Endometrial microvascular endothelial cells (primary cell): ENCODE results near the gene MAP2K5. TPM values are rescaled to one million over a fixed set of nuclear protein-coding genes. Genes with fewer than 3 reads are reported as not detected.

Experiments
- in situ Hi-C: cut with HindIII; loops from 2 replicates; pipeline ENCODE4 v1.10.0; 2017; ENCODE audit warnings: low sequenced_read_pairs, low pct_unique_long_range_greater_than_20kb; ENCODE audit errors: inconsistent ontology term
- total RNA-seq: library from RNA; depleted of rRNA; stranded (reverse); fragments of >200 nt; gene quantifications from one replicate; pipeline ENCODE4 v1.2.3, GENCODE V29; 2015; ENCODE audit errors: inconsistent ontology term

The MAP2K5 gene
- total RNA-seq, 1 donor from 2014 or later = 6.2 TPM

GRCh38 chr15:67732671-67733374 is 190.3 kb downstream of the MAP2K5 start:
- in situ Hi-C loops = no loop called here

GRCh38 chr15:67735896-67736295 is 193.4 kb downstream of the MAP2K5 start:
- in situ Hi-C loops = no loop called here

DNA sequence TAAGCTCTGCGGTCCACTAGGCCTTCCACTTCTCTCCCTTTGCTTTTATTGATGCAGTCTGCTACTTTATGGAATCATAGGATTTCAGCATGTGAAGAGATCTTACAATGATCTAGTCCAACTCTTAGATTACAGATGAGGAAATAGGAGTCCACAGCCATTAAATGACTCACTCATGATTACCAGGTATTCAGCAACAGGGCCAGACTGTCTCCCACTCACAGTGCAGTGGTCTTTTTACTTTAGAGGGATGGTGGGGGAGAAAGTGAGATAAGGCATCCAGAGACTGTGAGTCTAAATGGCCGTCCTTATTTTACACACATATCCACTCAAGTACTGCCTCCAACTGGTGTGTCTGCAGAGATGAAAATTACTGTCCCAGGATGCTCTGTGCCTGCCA is 194.3 kb downstream of the MAP2K5 start:
- in situ Hi-C loops = no loop called here

GRCh38 chr15:67738056-67738455 is 195.6 kb downstream of the MAP2K5 start:
- in situ Hi-C loops = no loop called here

DNA sequence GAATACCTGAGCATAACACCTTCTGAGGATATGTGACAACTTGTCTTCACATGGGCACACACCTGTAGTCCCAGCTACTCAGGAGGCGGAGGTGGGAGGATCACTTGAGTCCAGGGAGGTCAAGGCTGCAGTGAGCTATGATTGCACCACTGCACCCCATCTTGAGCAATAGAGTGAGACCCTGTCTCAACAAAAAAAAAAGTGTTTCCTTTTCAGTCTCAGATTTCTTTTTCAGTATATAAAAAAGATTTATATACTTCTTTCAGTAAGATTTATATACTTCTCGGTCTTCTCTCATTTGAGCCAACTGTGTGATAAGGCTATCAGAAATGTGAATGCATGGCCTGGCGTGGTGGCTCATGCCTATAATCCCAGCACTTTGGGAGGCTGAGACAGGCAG is 197.9 kb downstream of the MAP2K5 start:
- in situ Hi-C loops = no loop called here

- in situ Hi-C loops = no loop called here
Measured at GRCh38 chr15:67741308-67741707, 198.8 kb downstream of the MAP2K5 start.

DNA sequence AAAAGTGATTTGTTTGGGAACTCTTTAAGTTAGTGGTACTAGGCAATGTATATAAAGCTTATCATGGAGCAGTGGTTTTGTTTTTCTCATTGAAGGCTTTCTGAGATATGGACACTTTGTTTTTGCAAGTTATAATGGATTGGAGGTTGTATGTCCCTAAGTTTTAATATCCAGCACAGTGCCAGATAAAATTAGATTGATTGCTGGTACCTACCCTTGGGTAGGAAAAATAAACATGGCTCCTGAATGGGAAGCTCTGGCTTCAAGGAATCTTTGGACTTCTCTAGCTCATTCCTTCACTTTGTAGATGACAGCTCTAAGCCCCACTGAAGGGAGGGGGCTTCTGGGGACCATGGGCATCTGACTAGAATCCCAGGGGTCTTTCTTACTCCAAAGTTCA is 201.1 kb downstream of the MAP2K5 start:
- in situ Hi-C loops = no loop called here

DNA sequence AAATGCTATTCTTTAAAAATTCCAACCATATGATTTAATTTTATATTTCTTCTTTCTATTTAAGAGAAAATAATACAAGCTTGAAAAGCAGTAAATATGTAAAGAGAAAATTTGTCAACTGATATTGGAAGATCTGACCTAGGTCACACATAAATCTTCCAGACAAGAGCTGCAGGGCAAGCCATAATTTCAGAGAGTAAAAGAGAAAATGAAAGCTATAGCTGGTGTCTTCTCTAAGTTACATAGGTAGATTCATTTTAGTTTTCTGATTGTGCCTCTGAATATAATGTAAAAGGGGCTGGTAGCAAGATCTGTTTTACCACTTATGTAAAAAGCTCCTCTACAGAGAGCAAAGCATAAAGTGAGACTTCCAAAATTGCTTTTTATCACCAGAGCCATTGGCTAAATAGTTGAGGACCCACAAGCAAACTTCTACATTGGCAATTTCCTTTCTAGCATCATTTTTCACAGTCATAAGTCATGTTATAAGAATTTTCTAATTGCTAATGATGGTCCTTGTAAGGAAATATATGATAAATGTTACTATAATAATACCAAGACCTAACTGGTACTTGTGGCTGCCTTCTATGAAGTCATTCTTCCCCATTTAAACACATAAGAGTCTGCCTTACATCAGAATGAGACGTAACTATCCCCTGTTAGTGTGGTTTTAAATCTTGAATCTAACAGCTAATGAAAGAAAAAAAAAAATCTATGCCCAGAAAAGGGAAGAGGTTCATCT is 202.0 kb downstream of the MAP2K5 start:
- in situ Hi-C loops = no loop called here

DNA sequence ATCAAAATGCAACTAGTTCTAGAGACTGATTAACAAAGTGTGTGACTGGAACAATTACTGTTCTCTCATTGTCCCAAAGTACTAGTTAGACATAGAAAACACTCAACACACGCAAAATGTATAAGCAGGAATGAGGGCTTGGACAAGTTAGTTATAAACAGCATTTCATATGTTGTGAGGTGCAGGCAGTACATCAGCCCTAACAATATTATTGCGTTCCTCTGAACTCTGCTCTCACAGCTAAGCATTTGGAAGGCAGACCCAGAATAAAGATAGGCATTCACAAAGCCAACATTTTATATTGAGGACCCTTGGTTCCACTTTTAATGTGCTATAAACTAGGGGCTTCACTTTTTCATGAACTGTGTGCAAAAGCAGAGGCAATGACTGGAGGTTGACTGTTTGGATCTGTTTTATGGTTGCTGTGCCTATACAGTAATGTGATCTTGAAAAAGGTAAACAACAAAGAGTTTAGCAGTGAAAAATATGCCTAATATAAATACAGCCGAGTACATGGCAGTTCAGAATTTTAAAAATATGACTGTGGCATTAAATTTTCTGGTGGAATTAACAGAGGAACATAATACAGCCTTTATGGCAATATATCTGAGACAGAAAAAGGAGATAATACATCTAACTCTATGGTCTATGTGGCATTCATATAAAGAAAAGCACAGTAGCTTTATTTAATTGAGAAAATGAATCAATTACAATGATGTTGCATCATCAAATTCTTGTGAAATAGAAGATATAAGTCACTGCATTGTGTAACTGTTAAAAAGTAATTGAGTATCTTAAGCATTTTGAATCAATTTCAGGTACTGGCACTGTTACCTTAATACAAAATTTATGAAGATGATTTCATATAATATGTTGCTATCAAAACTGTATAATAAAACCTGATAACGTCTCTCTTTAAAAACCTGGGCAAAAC is 202.8 kb downstream of the MAP2K5 start:
- in situ Hi-C loops = no loop called here

DNA sequence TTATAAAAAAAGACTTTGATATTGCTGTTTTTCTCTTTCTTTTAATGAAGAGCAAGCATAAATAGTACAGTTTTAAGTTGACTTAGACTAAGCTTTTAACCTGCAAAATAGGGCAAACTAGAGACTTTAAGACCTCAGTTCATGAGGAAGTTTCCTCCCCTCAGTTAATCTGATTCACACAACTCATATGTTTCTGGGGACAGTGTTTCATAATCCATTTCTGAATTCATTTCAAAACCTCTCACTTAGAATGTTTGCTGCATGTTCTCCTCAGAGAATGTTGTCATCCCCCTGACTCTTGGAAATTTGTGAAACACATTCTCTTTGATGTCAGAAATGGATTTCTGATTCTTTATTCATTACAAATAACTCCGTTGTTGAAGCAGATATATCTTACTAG is 203.5 kb downstream of the MAP2K5 start:
- in situ Hi-C loops = no loop called here

DNA sequence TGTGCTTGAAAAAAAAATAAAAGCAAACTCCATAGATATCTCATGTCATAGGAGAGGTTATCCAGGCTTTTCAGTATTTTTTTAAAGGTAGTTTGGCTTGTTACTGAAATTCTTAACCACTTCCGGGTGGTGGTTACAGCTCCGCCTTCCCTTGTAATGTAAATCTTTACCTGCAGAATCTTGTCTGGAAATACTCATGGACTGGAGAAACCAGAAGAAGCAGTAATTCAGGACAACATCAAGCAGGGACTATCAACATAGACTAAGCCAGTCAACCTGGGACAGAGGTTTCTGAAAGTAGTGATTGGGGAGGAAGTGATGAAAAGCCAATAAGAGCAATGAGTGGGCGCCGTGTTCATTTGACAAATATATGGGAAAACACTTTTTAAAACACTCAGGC is 203.9 kb downstream of the MAP2K5 start:
- in situ Hi-C loops = no loop called here

- in situ Hi-C loops = no loop called here
Measured at GRCh38 chr15:67747921-67748320, 205.4 kb downstream of the MAP2K5 start.

GRCh38 chr15:67750371-67750770 is 207.9 kb downstream of the MAP2K5 start:
- in situ Hi-C loops = no loop called here

DNA sequence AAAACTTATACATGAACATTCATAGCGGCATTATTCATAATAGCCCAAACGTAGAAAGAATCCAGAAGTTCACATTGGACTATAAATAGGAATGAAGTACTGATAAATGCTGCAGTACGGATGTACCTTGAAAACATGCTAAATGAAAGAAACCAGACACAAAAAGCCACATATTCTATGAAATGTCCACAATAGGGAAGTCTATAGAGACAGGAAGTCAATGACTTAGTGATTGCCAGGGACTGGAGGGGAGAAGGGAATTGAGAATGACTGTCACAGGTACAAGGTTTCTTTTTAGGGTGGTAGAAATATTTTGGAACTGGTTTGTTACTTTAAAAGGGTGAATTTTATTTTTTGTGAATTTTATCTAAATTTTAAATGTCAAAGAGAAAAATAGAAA is 211.4 kb downstream of the MAP2K5 start:
- in situ Hi-C loops = no loop called here

GRCh38 chr15:67755264-67755663 is 212.8 kb downstream of the MAP2K5 start:
- in situ Hi-C loops = no loop called here

- in situ Hi-C loops = no loop called here
Measured at GRCh38 chr15:67755936-67756335, 213.4 kb downstream of the MAP2K5 start.

GRCh38 chr15:67758619-67759300 is 216.3 kb downstream of the MAP2K5 start:
- in situ Hi-C loops = no loop called here

DNA sequence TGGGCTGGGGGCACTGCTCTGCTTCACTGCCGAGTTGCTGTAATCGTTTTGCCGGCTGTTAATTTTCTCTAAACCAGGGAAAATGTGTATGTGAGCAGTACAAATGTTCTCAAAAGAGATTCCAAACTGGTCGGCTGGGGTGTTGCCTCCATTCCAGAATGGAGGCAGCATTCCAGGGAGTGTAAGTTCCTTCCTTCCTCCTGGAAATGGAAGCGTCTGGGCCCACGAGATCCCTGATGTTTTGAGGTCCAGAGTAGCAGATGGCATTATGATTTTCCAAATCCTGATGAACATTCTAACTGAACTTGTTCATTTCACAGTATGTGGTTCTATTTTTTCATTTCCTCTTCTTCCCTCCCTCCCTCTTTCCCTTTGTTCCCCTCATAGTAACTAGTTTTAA is 218.4 kb downstream of the MAP2K5 start:
- in situ Hi-C loops = no loop called here

DNA sequence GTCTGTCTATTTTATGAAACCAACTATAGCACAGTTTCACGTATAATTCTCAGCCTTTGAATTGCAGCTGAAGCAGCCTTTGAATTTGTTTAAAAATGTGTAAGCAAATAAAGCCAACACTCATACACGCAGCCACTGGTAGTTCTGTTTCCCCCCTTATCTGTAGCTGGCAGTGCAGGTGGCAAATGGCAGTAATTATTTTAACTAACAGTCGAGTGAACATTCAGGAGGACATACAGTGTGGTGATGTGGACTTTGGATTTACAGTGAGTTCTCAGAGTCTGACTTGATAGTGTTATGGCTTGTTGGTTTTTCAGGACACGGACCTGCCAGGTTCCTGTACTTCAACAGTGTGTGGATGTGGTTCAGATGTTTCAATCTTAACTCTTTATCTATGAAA is 218.8 kb downstream of the MAP2K5 start:
- in situ Hi-C loops = no loop called here
